Endothelial cell of umbilical vein (primary cell): ENCODE data around the gene FARP1. TPM values are rescaled to one million over a fixed set of nuclear protein-coding genes. Genes with fewer than 3 reads are reported as not detected.

Experiments
- BruUV-seq: library from RNA; stranded (reverse); fragments of 400-500 nt; replicated peaks from 2 replicates; lab custom pipeline; 2021; lab: Mats Ljungman, UMichigan
- CTCF ChIA-PET: fragments of 300-600, 350-600 bp; sonication (Branson Sonifier 250); formaldehyde crosslinking; loops from one replicate; lab custom pipeline; 2021; ENCODE audit warnings: antibody characterized with exemption, inconsistent platforms; lab: Charles Lee
- POLR2A ChIA-PET: fragments of 300-600, 350-600 bp; sonication (Branson Sonifier 250); formaldehyde crosslinking; loops from one replicate; lab custom pipeline; 2021; ENCODE audit warnings: antibody characterized with exemption, inconsistent platforms; lab: Charles Lee
- DNase-seq: peaks from one replicate; pipeline ENCODE4 v3.0.0-alpha.2; 2011; ENCODE audit warnings: low read depth, low spot score
- FAIRE-seq: peaks from 2 replicates; lab custom pipeline; 2011; peaks lifted over from hg19 to GRCh38; lab: Jason Lieb, UNC
- H2AFZ ChIP-seq: 2 replicates; pipeline ENCODE4 v1.6.0; 2012; ENCODE audit warnings: low read depth, low read length, control low read depth, inconsistent platforms
- H3K27ac ChIP-seq: 2 replicates; pipeline ENCODE4 v1.5.1; 2011; ENCODE audit warnings: low read depth, mild to moderate bottlenecking, control low read depth, low read length, moderate library complexity; ENCODE audit not compliant: insufficient read depth
- H3K27me3 ChIP-seq, 2 experiments: 2 replicates each; pipeline versions ENCODE4 v1.6.0 to v1.6.1; 2011; ENCODE audit warnings: low read length in 2 of 2, mixed read lengths in 1 of 2; ENCODE audit not compliant: control insufficient read depth in 2 of 2, insufficient read depth in 2 of 2
- H3K36me3 ChIP-seq, 2 experiments: 2 replicates in 1 of 2; 3 replicates in 1 of 2; pipeline ENCODE4 v1.5.1; 2011; ENCODE audit warnings: low read length in 2 of 2, mild to moderate bottlenecking in 1 of 2, moderate library complexity in 1 of 2; ENCODE audit not compliant: control insufficient read depth in 2 of 2, insufficient read depth in 2 of 2; ENCODE audit errors: extremely low read depth in 1 of 2
- H3K4me1 ChIP-seq: 3 replicates; pipeline ENCODE4 v1.5.1; 2011; ENCODE audit warnings: mild to moderate bottlenecking, low read length; ENCODE audit not compliant: control insufficient read depth, insufficient read depth; ENCODE audit errors: extremely low read depth
- H3K4me2 ChIP-seq: 2 replicates; pipeline ENCODE4 v1.6.1; 2011; ENCODE audit warnings: low read length, control low read depth, mixed read lengths; ENCODE audit not compliant: insufficient read depth
- H3K4me3 ChIP-seq, 3 experiments: fragments of 200-600 bp in 1 of 3; sonication (generic), shearing (Covaris generic) in 1 of 3; replicated peaks in 1 of 3; 2 replicates each; pipeline ENCODE4 v1.5.1; 2011 to 2016; ENCODE audit warnings: control low read depth in 3 of 3, low read length in 3 of 3, mild to moderate bottlenecking in 2 of 3, inconsistent platforms in 1 of 3, low read depth in 1 of 3, moderate library complexity in 1 of 3; ENCODE audit not compliant: insufficient read depth in 1 of 3
- H3K79me2 ChIP-seq: 2 replicates; pipeline ENCODE4 v1.6.0; 2012; ENCODE audit warnings: low read length, inconsistent platforms; ENCODE audit not compliant: control insufficient read depth, insufficient read depth
- H3K9ac ChIP-seq: replicated peaks from 2 replicates; pipeline ENCODE3; 2011; ENCODE audit warnings: low read length, control low read depth; ENCODE audit not compliant: insufficient read depth; ENCODE audit errors: extremely low read depth
- H3K9me1 ChIP-seq: replicated peaks from 3 replicates; pipeline ENCODE4 v1.6.0; 2011; ENCODE audit warnings: mild to moderate bottlenecking, low read length; ENCODE audit not compliant: control insufficient read depth, insufficient read depth; ENCODE audit errors: extremely low read depth
- H3K9me3 ChIP-seq: replicated peaks from 2 replicates; pipeline ENCODE4 v1.5.1; 2012; ENCODE audit warnings: low read length, inconsistent platforms; ENCODE audit not compliant: control insufficient read depth, insufficient read depth
- H4K20me1 ChIP-seq: replicated peaks from 2 replicates; pipeline ENCODE3; 2011; ENCODE audit warnings: mild to moderate bottlenecking, low read length; ENCODE audit not compliant: control insufficient read depth, insufficient read depth; ENCODE audit errors: extremely low read depth
- EZH2 ChIP-seq: IDR thresholded peaks from 2 replicates; pipeline ENCODE4 v1.6.1; 2012; ENCODE audit warnings: borderline replicate concordance, low read depth, mild to moderate bottlenecking, moderate library complexity, low read length, inconsistent platforms; ENCODE audit not compliant: severe bottlenecking
- FOS ChIP-seq: IDR thresholded peaks from 2 replicates; pipeline ENCODE4 v1.6.1; 2011; ENCODE audit warnings: mild to moderate bottlenecking, low read length, moderate library complexity, borderline replicate concordance; ENCODE audit not compliant: insufficient read depth
- GATA2 ChIP-seq: IDR thresholded peaks from 2 replicates; pipeline ENCODE4 v1.7.0; 2011; ENCODE audit warnings: low read depth, mild to moderate bottlenecking, moderate library complexity, mixed read lengths, low read length; ENCODE audit not compliant: insufficient read length, insufficient read depth
- JUN ChIP-seq: IDR thresholded peaks from 2 replicates; pipeline ENCODE4 v1.6.1; 2011; ENCODE audit warnings: borderline replicate concordance, low read depth; ENCODE audit not compliant: insufficient read length, insufficient read depth
- MYC ChIP-seq: IDR thresholded peaks from one replicate; pipeline ENCODE4 v1.6.1; 2011; ENCODE audit warnings: mild to moderate bottlenecking, low read depth, low read length
- POLR2A ChIP-seq: IDR thresholded peaks from 2 replicates; pipeline ENCODE4 v1.6.1; 2012; ENCODE audit warnings: low read depth, mild to moderate bottlenecking, control low read depth, low read length
- POLR2AphosphoS5 ChIP-seq: IDR thresholded peaks from 2 replicates; pipeline ENCODE4 v1.6.1; 2012; ENCODE audit warnings: low read depth, mild to moderate bottlenecking, control low read depth, low read length, moderate library complexity; ENCODE audit not compliant: insufficient read depth
- dilution Hi-C: fragments of 300-500 bp; cut with MboI; formaldehyde crosslinking; loops from one replicate; pipeline ENCODE4 v1.15.0; 2019; ENCODE audit warnings: low sequenced_read_pairs; ENCODE audit not compliant: extremely low pct_ligation_motif_present
- intact Hi-C: fragments of 100-400 bp; cut with micrococcal nuclease; formaldehyde crosslinking; loops from one replicate; pipeline ENCODE4 v1.10.0; 2022
- polyA plus RNA-seq, 4 experiments: library from polyadenylated mRNA; depleted of rRNA in 3 of 4; stranded (reverse) in 3 of 4; unstranded in 1 of 4; fragments of >200 nt; gene quantifications; 2 replicates each; pipeline versions ENCODE4 v1.2.1 to v1.2.3, GENCODE V29; 2011 to 2012; ENCODE audit warnings: missing spikeins in 1 of 4
- total RNA-seq: library from RNA; stranded (reverse); gene quantifications from 2 replicates; pipeline ENCODE4 v1.2.3, GENCODE V29; 2021
- TF ChIP-seq, protein P1 (sequence below): IDR thresholded peaks from 2 replicates; pipeline ENCODE4 v1.6.1; 2011; ENCODE audit not compliant: insufficient read depth, insufficient read length
- TF ChIP-seq, protein P2 (sequence below), 2 donors: IDR thresholded peaks; 1 replicate in 1 of 2; 2 replicates in 1 of 2; pipeline ENCODE4 v1.5.1; 2011; ENCODE audit warnings: low read length in 2 of 2, mild to moderate bottlenecking in 2 of 2, moderate library complexity in 2 of 2, control low read depth in 1 of 2, inconsistent platforms in 1 of 2, low read depth in 1 of 2; ENCODE audit not compliant: insufficient read depth in 1 of 2; ENCODE audit errors: extremely low read depth in 1 of 2

FARP1 gene
- total and polyA plus RNA-seq, 2 donors (not counting 3 experiments of a cell fraction or from before 2014, with no cell fraction given) = 19.0 to 77.7 TPM

GRCh38 chr13:98217597-98217996 is 74.7 kb downstream of the FARP1 start:
- ChIA-PET POLR2A (no interaction called here), CTCF (no interaction called here)
- Histone ChIP-seq H3K27ac (no peak overlapping the region), H3K9me1 (no peaks in the 10 kb centered on the region), H3K9ac (no peak overlapping the region), H3K4me3 (no peak overlapping the region), H2AFZ (no peak overlapping the region), H3K79me2 (no peaks in the 10 kb centered on the region), H3K4me2 (no peak overlapping the region), H3K9me3 (no peaks in the 10 kb centered on the region), H3K36me3 (no peaks in the 10 kb centered on the region), H4K20me1 (no peaks in the 10 kb centered on the region), H3K27me3 (no peaks in the 10 kb centered on the region), H3K4me1 (peaks cover 26% of the 10 kb centered on the region)
- intact Hi-C loops = loop anchor here (2.0 kb wide), 1 partner anchor 35 kb away; no protein-coding TSS in a partner anchor
- no TSS peak for BruUV-seq
- FAIRE-seq (no peak), DNase-seq (no peak)
- no peak for TF ChIP-seq FOS
- no peak for TF ChIP-seq POLR2A
- TF ChIP-seq MYC = no peak
- TF ChIP-seq, protein P1, sequence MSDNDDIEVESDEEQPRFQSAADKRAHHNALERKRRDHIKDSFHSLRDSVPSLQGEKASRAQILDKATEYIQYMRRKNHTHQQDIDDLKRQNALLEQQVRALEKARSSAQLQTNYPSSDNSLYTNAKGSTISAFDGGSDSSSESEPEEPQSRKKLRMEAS = no peak
- no peak for TF ChIP-seq GATA2
- no peak for TF ChIP-seq EZH2
- TF ChIP-seq, protein P2, sequence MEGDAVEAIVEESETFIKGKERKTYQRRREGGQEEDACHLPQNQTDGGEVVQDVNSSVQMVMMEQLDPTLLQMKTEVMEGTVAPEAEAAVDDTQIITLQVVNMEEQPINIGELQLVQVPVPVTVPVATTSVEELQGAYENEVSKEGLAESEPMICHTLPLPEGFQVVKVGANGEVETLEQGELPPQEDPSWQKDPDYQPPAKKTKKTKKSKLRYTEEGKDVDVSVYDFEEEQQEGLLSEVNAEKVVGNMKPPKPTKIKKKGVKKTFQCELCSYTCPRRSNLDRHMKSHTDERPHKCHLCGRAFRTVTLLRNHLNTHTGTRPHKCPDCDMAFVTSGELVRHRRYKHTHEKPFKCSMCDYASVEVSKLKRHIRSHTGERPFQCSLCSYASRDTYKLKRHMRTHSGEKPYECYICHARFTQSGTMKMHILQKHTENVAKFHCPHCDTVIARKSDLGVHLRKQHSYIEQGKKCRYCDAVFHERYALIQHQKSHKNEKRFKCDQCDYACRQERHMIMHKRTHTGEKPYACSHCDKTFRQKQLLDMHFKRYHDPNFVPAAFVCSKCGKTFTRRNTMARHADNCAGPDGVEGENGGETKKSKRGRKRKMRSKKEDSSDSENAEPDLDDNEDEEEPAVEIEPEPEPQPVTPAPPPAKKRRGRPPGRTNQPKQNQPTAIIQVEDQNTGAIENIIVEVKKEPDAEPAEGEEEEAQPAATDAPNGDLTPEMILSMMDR (IDR thresholded peaks at IDR 0.05; ENCODE audit: extremely low read depth in 1 of 2, insufficient read depth in 1 of 2, low read depth in 1 of 2, low read length in 2 of 2) = no peak
- TF ChIP-seq JUN = no peak
- no peak for TF ChIP-seq POLR2AphosphoS5
- dilution Hi-C loops = no loop called here
